SU-DHL-6 (cell line): ENCODE measurements around the gene ANGPTL8.

Source experiments
- H2AFZ ChIP-seq: fragments of 200-600 bp; sonication (generic); 2 replicates; pipeline ENCODE4 v1.6.1; 2014; ENCODE audit warnings: low read depth, mild to moderate bottlenecking, moderate library complexity, mixed read lengths, antibody characterized with exemption, low read length; ENCODE audit not compliant: severe bottlenecking
- H3F3A ChIP-seq: fragments of 200-600 bp; shearing (Covaris generic); 2 replicates; pipeline ENCODE4 v1.6.0; 2016; ENCODE audit warnings: antibody characterized with exemption, mild to moderate bottlenecking; ENCODE audit not compliant: insufficient read depth
- H3K27ac ChIP-seq: fragments of 200-600 bp; sonication (generic); 2 replicates; pipeline ENCODE4 v1.5.1; 2016; ENCODE audit warnings: low read depth, mild to moderate bottlenecking, low read length, moderate library complexity, mixed read lengths
- H3K27me3 ChIP-seq: fragments of 200-600 bp; sonication (generic), shearing (Covaris generic); 2 replicates; pipeline ENCODE4 v1.6.0; 2014; ENCODE audit warnings: mild to moderate bottlenecking, low read length
- H3K36me3 ChIP-seq: fragments of 200-600 bp; sonication (generic); 2 replicates; pipeline ENCODE4 v1.6.1; 2014; ENCODE audit warnings: mild to moderate bottlenecking, low read length, mixed read lengths
- H3K4me2 ChIP-seq: fragments of 300-600, 200-600 bp; shearing (Covaris generic), sonication (generic); 2 replicates; pipeline ENCODE4 v1.6.0; 2014; ENCODE audit warnings: low read length, low read depth, mild to moderate bottlenecking; ENCODE audit not compliant: poor library complexity, severe bottlenecking
- H3K4me3 ChIP-seq: fragments of 200-600 bp; sonication (generic); 2 replicates; pipeline ENCODE4 v1.5.1; 2014; ENCODE audit warnings: antibody characterized with exemption, low read length, mild to moderate bottlenecking, mixed read lengths; ENCODE audit not compliant: insufficient read depth, poor library complexity, severe bottlenecking
- H3K79me2 ChIP-seq: fragments of 200-600 bp; sonication (generic); 2 replicates; pipeline ENCODE4 v1.6.1; 2014; ENCODE audit warnings: mild to moderate bottlenecking, low read length, moderate library complexity; ENCODE audit not compliant: insufficient read depth
- H3K9ac ChIP-seq: fragments of 200-600 bp; sonication (generic); 2 replicates; pipeline ENCODE4 v1.7.0; 2014; ENCODE audit warnings: mild to moderate bottlenecking, low read length
- H3K9me2 ChIP-seq: fragments of 200-600 bp; sonication (generic); replicated peaks from 2 replicates; pipeline ENCODE4 v1.6.1; 2014; ENCODE audit warnings: low read length; ENCODE audit not compliant: insufficient read depth
- H3K9me3 ChIP-seq: fragments of 200-600 bp; sonication (generic); 2 replicates; pipeline ENCODE4 v1.6.1; 2014; ENCODE audit warnings: low read length, mixed read lengths; ENCODE audit not compliant: insufficient read depth
- H4K20me1 ChIP-seq: fragments of 200-600 bp; sonication (generic); 2 replicates; pipeline ENCODE4 v1.6.1; 2014; ENCODE audit warnings: low read depth, mild to moderate bottlenecking, antibody characterized with exemption, low read length, moderate library complexity, mixed read lengths
- EZH2phosphoT487 ChIP-seq: fragments of 200-600 bp; sonication (generic), shearing (Covaris generic); conservative IDR thresholded peaks from 2 replicates; pipeline ENCODE4 v1.6.1; 2018; ENCODE audit warnings: mild to moderate bottlenecking, antibody characterized with exemption, low read length, moderate library complexity, mixed read lengths
- TF ChIP-seq, protein P1 (sequence below): fragments of 200-600 bp; sonication (generic); IDR thresholded peaks from one replicate; pipeline ENCODE4 v1.5.1; 2017; ENCODE audit warnings: antibody characterized with exemption, mild to moderate bottlenecking, low read length, moderate library complexity; ENCODE audit not compliant: insufficient read depth, poor library complexity, severe bottlenecking

ANGPTL8 gene

DNA sequence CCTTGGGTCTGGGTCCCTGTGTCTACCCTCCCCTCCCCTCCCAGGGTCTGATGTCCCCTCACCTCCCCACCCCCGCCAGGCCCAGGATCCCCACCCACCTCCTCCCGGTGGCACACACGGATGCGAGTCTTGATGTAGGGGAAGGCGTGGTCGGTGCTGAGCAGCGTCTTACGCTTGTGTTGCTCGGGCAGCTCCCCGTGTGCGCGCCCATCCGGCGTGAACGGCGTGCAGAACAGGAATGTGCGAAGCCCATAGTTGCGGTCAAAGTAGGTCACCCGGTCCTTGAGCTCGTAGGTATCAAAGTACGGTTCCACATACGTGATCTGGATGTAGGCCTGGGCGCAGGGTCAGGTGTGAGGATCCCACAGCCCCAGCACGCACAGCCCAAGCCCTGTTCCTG, 37.6 kb upstream of the ANGPTL8 start:
- no peak for TF ChIP-seq EZH2phosphoT487
- TF ChIP-seq, protein P1, sequence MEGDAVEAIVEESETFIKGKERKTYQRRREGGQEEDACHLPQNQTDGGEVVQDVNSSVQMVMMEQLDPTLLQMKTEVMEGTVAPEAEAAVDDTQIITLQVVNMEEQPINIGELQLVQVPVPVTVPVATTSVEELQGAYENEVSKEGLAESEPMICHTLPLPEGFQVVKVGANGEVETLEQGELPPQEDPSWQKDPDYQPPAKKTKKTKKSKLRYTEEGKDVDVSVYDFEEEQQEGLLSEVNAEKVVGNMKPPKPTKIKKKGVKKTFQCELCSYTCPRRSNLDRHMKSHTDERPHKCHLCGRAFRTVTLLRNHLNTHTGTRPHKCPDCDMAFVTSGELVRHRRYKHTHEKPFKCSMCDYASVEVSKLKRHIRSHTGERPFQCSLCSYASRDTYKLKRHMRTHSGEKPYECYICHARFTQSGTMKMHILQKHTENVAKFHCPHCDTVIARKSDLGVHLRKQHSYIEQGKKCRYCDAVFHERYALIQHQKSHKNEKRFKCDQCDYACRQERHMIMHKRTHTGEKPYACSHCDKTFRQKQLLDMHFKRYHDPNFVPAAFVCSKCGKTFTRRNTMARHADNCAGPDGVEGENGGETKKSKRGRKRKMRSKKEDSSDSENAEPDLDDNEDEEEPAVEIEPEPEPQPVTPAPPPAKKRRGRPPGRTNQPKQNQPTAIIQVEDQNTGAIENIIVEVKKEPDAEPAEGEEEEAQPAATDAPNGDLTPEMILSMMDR = no peak
- Histone ChIP-seq H3K4me3 (no peak overlapping the region), H3F3A (0 out of 2 replicates have a peak, but pooled peaks cover 8% of the 10 kb centered on the region), H4K20me1 (no peaks in the 10 kb centered on the region), H3K4me2 (no peak overlapping the region), H3K79me2 (no peaks in the 10 kb centered on the region), H2AFZ (no peak overlapping the region), H3K27ac (no peak overlapping the region), H3K9me3 (no peaks in the 10 kb centered on the region), H3K9me2 (no peaks in the 10 kb centered on the region), H3K9ac (no peak overlapping the region), H3K27me3 (no peaks in the 10 kb centered on the region), H3K36me3 (no peaks in the 10 kb centered on the region)

DNA sequence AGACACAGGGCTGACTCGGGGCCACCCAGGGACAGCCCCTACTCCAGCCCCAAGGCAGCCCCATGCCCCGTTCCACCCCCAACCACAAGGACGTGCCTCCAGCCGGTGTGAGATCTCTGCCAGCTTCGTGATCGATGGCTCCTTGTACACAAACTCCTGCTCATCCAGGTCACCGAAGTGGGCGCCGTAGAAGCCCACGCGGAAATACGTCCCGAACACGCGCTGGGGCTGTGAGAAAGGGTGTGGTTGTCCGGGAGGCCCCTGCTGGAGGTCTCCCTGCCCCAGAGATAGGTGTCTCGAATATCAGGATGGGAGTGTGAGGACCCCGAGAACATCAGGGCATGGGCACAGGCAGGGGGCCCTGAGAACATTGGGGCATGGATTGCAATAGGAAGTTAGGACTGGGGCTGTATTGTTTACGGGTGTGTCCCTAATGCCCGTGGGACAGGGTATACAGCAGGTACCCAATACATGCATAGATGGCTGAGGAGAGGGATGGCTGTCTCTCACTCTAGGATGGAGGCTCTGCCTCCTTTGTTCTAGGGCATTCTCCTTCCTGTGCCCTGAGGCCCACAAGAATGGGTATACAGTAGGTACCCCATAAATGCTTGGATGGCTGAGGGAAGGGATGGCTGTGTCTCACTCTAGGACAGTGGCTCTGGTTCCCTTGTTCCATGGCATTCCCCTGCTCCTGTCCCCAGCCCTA, 36.8 kb upstream of the ANGPTL8 start:
- Histone ChIP-seq H3K27ac (no peak overlapping the region), H3K9me2 (no peaks in the 10 kb centered on the region), H2AFZ (no peak overlapping the region), H3K36me3 (no peaks in the 10 kb centered on the region), H3K4me2 (no peak overlapping the region), H4K20me1 (no peaks in the 10 kb centered on the region), H3F3A (0 out of 2 replicates have a peak, but pooled peaks cover 8% of the 10 kb centered on the region), H3K79me2 (no peaks in the 10 kb centered on the region), H3K27me3 (no peaks in the 10 kb centered on the region), H3K9me3 (no peaks in the 10 kb centered on the region), H3K4me3 (no peak overlapping the region), H3K9ac (no peak overlapping the region)
- TF ChIP-seq EZH2phosphoT487 = no peak
- TF ChIP-seq, protein P1 = no peak

DNA sequence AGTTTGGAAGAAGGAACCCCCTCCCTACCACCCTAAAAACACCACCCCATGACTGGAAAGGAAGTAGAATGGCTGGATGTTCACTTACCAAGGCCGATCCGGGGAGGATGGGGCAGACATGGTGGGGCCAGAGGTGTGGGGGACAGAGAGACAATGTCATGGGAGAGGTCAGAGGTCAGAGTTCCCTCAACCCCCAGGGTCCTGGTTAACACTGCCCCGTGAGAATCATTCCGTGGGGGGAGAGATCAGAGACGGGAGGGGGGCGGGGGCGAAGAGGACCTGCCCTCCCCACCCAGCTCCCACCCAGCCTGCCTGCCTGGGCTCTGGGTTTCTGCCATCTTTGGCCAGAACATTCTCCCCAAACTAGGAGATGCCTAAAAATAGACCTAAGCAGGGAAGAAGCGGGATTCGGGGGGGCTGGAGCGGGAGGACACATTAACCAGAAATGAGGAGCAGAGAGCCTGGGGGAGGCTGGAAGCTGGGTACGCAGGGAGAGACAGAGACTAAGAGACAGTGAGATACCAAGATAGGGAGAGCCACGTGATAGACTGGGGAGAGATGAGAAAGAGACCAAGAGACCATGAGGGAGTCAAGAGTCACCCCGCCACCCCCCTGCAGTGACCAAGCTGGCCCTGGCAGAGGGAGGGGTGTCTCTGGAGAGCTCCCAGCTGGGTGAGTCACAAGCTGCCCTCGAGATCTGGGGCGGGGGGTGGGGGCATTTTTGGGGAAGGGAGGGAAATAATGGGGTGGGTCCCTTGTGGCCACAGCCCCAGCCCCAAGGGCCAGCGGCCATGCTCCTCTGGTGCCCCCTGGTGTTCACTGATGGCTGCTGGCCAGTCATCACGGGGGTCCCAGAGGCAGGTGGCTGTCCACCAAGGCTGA, 36.0 kb upstream of the ANGPTL8 start:
- Histone ChIP-seq H3K4me2 (no peak overlapping the region), H4K20me1 (no peaks in the 10 kb centered on the region), H3K9ac (no peak overlapping the region), H3K27me3 (no peaks in the 10 kb centered on the region), H3K9me2 (no peaks in the 10 kb centered on the region), H3K4me3 (no peak overlapping the region), H3K27ac (no peak overlapping the region), H2AFZ (no peak overlapping the region), H3K9me3 (no peaks in the 10 kb centered on the region), H3K79me2 (no peaks in the 10 kb centered on the region), H3K36me3 (no peaks in the 10 kb centered on the region), H3F3A (0 out of 2 replicates have a peak, but pooled peaks cover 4% of the 10 kb centered on the region)
- no peak for TF ChIP-seq EZH2phosphoT487
- TF ChIP-seq, protein P1 = peak; percentile 70
